Measurements from ENCODE around the gene NR1H4.
"Not testable (repeated sequence)": the region's sequence is repeated elsewhere in the genome, so short reads cannot be mapped to it uniquely, and the experiment has no call there.

NR1H4 gene

DNA sequence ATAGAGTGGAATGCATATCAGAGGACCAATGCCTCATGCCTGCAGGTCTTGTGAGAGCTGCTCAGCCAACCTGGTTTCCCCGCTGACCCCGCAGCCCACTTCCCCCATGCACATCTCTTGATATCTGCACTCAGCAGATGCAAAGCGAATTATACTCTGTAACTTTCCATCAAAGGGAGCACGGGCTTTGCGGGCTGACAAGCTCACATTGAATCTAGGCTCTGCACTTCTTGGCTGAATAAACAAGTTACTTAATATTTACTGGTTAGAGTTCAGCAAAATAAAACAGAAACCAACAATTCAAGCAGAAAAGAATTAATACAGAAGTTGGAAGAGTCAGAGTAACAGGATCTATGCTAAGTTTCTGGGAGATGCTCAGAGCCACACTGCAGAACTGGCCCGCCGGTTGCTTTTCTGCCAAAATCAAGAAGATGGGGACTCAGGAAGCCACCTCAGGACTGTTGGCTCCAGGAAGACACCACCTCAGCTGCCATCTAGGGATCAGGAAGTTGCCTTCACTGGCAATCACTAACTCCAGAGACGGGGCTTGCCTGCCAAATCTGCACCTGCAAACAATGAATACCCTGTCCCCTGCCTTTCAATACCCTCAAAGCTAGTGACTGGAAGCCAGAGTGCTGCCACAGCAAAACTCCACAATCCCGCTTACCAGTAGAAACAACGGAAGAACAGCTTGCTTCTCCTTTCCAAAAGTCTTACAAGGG is 46.5 kb downstream of the NR1H4 start:
- no peak for DNase-seq

DNA sequence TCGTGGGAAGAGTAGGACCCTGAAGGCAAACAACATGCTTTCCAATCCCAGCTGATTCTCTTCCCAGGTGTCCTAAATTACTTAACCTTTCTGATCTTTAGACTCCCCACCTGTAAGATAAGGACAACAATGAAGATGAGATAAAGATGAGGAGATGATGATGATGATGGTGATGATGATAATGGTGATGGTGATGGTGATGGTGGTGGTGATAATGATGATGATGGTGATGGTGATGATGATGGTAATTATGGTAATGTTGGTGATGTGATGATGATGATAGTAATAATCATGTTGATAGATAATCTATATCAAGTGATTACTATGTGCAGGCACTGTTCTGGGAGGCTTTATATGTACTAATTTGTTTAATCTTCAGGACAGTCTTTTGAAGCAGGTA is 48.3 kb downstream of the NR1H4 start:
- DNase-seq: no peak

DNA sequence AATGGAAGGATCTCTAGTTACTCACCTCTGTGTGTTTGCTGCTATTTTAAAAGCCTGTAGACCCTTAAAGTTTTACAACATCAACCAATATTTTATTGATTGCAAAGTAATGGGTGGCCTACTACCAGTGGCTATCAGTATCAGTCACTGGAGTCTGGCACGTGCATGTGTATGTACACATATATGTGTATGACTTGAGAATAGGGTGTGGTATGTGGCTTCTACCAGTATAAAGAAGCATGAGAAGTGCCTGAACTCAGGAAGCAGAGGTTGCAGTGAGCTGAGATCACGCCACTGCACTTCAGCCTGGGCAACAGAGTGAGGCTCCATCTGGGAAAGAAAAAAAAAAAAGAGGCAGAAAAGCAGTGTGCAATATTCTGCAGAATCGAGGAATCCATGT is 54.4 kb downstream of the NR1H4 start:
- DNase-seq: no peak

DNA sequence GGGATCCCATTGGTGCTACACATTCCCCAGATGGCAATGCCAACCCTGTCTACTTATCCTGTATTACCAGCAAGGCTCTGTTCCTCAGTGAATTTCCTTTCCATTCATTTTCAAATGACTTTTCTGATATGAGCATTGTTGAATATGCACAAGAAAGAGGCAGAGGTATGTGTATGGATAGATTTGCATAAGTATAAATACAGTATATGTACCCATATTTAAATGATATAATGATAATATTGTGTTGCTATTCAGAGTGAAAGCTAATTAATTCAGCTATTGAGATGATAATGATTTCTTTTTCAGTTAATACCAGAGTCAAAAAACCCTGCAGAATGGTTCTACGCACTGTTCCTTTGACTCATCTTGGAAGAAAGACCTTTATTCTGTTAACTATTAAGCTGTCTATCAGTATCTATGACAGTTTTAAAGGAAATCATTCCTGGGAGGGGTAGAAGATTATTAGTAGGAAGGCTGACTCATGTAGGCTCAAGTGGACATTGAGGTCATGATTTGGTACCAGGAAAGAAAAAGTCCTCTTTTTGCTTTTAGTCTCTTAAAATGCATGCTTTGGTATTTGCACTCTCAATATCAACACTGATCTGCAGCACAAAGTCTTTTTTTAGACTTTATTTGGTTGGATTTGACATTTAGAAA is 54.9 kb downstream of the NR1H4 start:
- no peak for DNase-seq

DNA sequence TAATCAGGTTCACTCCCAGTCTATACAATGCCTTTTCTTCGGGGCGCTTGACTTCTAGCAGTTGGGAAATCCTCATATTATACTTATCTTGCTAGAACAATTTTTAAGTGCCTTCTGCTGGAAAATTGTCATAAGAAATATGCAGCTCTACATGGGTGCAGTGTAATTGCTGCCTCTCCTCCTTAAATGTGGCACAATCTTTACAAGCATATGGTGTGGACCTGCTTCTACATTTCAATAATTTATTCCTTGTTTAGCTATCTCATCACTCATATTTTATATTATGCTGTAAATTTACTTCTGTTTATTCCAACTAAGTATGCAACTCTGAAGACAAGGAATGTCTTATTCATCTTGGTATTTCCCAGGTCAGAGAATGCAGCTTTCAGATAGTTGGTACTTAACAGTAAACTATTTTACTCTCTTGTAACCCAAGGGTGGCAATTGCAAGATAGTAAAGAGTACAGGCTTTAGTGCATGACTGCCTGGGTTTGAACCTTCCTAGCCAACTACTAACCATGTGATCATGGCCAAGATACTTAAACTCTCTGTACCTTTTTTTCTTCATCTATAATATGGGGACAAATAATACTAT is 56.2 kb downstream of the NR1H4 start:
- DNase-seq: no peak

DNA sequence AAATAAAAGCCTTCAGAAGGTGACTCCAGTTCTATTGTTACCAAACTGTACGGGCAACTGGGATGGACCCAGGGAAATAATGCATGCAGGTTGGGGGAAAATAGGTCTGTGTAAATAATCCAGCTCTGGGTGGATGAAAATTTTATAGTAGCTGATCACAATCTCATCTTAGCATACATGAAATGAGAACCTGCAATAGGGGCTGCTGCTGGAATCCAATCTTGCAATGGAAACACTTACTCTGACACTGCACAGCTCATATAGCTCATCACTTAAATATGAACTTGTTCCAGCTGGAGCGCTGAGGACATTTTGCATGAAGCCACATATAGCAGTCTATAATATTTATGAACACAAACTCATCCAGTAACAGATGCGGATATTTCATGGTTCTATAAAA is 59.7 kb downstream of the NR1H4 start:
- DNase-seq: no peak

DNA sequence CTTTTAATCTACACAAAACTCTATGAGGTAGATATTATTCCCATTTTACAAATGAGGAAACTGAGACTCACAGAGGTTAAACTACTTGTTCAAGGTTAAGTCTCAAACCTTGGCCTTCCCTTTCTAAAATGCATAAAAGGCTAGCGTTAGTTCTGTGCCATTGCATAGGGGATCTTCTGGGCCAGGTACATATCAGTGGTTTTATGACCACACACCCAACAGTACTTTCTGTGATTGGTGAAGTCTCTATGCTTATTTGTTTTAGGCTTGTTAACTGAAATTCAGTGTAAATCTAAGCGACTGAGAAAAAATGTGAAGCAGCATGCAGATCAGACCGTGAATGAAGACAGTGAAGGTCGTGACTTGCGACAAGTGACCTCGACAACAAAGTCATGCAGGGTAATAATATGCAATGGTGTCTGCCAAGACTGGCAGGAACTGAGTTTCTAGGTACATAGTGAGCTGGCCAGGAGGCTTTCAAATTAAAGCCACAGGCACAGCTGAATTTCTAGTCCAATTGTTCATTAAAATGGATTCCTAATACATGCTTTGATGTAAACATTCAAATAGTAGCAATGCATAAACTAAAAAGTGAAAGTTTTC is 61.1 kb downstream of the NR1H4 start:
- no peak for DNase-seq

DNA sequence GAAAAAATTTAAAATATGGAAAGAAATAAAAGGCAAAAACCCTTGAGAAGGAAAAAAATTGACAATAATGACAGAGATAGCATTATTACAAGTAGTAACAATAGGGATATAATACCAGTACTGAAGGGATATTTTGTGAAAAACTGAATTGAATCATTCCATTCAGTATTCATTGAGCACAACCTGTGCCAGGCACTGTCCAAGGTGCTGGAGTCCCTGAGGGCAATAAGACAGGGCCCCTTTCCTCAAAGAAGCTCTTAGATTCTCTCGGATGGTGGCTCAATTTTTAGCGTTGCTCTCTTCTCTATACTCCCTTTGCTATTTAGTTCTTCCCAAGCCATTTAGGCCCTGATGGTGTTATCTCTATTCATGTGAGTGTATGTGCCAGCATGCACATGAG is 65.5 kb downstream of the NR1H4 start:
- no peak for DNase-seq

DNA sequence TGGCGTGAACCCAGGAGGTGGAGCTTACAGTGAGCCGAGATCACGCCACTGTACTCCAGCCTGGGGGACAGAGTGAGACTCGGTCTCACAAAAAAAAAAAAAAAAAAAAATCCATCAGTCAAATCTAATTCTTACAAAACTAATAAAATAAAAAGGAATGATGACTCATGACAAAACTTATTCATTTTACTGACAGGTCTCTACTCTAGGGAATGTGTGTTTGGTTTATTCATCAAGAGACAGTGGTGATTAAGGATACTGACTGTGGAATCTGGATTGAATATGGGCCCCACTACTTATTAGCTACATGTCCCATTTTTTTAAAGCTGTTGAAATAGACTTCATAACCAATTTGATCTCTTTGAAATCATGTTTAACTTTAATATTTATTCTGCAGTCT is 70.5 kb downstream of the NR1H4 start:
- DNase-seq: no peak

DNA sequence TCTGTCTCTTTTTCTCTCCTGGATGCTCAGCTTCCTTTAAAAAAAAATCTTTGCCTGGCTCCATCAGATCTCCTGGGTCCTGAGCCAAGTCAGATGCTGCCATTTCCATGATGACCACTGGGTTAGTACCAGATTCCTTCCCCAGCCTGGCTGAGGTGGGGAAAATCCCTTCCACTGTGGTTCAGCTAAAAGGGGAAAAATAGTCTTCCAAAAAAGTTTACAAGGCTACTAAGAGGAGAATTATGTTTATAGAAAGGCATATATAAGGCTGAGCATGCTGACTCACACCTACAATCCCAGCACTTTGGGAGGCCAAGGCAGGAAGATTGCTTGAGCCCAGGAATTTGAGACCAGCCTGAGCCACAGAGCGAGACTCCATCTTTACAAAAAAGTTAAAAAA is 71.4 kb downstream of the NR1H4 start:
- DNase-seq: no peak

DNA sequence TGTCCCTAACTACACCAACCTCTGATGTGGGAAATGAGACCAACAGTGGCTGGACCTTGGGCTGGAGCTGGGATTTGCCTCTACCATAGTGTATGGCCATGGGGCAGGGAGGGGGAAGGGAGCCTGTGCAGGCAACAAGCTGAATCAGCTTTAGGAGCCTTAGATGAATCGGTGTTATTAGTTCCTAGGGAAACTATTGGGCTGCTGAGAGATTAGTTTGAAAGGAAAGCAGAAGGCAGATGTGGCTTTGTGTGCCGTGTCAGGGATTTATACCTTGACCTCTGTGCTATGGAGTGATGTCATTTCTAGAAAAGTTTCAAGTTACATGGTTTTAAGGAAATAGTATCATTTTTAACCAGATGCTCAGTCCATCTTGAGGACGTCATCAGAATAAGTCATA is 80.3 kb downstream of the NR1H4 start:
- DNase-seq: no peak

DNA sequence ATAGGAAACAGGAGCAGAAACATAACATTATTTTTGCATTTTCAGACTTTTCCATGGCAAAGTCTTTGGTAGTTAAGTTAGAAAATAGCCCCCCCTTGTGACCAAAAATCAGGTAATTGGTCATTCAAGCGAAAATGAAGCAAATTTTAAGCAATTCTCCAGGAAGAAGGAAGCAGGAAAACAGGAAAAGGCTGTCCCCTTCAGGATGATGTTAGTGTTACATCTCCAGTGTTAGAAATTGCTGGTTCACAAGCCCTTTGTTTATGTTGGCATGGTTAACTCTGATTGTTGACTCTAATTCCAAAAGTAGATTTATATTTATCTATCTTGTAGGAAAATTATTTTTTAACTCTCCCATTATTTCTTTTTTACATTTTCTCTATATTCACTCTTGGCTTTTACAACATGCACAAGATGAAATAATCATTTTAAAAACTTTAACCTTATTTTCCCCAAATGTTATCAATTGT is 81.0 kb downstream of the NR1H4 start:
- DNase-seq: no peak

DNA sequence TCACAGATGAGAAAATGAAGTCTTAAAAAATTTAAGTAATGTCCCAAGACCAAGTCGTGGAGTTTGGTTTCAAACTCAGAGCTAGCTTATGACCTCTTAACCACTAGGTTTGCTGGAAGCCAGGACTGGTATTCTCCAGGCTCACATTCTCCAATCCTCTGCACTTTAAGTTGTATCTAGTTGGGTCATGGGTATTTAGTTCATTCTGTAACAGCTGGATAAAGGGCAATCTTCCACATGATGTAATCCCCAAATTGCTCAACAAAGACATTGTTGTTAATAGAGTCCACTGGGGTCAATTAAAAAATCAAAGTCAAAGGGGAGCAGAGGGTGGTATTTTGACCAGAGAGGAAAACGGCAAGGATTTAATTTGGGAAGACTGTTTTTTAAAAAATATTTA is 82.1 kb downstream of the NR1H4 start:
- DNase-seq: no peak

DNA sequence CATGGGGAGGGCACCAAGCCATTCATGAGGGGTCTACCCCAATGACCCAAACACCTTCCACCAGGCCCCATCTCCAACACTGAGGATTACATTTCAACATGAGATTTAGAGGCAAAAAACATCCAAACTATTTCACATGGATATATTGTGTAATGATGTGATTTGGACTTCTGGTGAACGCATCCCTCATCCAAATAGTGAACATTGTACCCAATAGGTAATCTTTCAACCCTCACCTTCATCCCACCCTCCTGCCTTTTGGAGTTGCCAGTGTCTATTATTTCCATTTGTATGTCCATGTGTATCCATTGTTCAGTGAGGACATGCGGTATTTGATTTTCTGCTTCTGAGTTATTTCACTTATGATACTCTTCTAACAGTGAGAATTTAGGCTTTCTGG is 83.7 kb downstream of the NR1H4 start:
- DNase-seq: no peak

DNA sequence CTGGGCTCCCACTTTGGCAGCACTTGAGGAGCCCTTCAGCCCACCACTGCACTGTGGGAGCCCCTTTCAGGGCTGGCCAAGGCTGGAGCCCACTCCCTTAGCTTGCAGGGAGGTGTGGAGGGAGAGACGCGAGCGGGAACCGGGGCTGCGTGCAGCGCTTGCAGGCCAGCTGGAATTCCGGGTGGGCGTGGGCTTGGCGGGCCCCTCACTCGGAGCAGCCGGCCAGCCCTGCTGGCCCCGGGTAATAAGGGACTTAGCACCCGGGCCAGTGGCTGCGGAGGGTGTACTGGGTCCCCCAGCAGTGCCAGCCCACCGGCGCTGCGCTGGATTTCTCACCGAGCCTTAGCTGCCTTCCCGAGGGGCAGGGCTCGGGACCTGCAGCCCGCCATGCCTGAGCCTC is 85.6 kb downstream of the NR1H4 start:
- not testable (repeated sequence) for DNase-seq

DNA sequence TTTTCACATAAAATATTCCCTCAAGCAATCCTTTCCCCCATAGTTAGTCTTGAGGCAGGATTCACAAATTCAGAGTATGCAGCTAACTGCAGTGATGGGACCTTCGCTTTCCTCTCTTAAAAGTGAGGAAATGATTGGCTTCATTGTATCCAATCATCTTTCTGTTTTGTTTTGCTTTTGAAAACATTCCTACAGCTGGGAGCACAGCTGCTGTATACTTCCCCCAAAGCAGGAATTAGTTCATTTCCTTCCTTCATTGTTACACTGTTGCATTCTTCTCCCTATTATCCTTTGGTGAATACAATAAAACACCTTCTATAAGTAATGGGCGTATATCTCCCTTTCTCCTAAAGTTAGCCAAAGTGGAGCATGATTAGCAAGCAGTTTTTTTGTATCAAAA is 90.4 kb downstream of the NR1H4 start:
- DNase-seq: no peak

DNA sequence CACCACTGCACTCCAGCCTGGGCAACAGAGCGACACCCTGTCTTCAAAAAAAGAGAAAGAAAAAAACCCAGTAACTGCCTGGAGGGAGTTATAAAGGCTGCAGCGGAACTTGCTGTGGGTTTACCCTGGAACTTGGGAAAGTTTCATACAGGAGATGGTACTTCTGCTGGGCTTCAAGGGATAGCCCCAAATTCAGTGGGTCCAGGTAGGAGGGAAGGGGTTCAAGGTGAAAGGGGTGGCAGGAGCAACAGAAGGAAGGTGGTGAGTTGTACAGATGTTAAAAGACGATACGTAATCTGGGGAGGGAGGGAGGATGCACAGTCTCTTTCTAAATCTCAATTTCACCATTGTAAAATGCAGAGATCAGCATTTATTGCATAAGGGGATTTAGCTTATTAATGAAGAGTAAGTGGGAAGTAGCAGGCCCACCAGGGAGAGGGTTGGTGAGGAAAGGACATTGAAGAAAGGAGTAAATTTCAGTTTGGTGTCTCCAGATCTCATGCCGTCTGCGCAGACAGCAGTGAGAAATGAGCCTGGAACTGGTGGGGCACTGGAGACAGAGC is 91.3 kb downstream of the NR1H4 start:
- no peak for DNase-seq

DNA sequence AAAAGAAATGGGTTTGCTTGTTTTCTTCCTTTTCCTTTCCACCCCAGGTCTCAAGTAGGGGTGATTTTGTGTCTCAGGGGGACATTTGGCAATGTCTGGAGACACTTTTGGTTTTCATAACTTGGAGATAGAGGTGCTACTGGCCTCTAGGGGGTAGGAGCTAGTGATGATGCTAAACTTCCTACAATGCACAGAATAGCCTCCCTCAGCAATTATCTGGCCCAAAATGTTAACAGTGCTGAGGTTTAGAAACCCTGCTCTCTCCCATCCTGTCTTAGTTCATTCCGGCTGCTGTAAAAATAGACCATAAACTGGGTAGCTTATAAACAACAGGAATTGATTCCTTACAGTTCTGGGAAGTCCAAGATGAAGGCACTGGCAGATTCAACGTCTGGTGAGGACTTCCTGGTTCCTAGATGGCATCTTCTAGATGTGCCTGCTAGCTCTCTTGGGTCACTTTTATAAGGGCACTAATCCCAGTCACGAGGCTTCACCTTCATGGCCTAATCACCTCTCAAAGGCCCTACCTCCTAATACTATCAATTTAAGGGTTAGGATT is 92.4 kb downstream of the NR1H4 start:
- DNase-seq: no peak

DNA sequence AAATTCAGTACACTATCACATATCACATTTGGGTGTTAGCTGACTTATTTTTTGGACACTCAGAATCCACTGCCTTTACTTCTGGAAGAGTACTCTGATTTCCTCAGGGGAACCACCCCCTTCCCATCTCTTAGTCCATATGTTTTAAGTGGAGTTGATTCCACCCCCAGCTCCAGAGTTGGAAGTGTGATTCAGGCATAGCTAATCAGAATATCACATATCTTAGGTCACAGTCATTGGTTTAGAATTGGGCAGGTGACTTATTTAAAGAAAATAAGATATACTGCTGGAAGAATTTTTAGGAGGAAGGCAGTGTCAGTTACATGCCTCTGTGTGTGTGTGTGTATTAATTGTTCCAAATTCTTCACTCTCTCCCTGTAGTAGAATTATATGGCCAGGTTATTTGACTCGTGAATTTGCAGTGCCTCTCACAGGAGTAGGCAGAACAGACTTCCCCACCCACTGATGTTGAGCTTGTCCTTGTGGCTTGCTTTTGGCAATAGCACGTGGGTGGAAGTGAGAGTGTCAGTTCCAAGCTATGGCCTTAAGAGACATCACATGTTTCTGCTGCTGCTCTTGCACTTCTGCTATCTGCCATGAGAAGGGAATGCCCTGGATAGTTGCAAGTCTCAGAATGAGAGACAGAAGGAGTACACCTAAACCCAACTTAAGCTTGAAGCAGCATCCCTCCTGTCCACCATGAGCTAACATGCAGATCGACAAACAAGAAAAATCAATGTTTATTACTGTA is 93.4 kb downstream of the NR1H4 start:
- DNase-seq: no peak

DNA sequence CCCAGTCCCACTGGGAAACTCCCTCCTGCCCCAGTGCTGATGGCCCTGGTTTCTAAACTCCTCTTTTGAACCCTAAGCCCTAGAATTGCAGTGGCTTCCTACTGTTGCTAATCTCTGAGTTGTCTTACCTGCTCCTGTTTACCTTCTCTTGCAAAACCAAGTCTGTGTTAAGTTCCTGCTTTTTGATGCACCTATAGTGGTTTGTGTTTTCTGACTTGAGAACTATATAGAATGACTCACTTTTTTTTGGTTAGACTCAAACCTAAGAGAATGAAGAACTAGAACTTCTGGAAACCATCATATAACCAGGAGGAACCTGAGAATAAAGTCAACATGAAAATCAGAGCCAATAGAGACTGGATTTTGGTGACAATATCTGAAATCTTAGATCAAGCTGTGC is 94.3 kb downstream of the NR1H4 start:
- no peak for DNase-seq

DNA sequence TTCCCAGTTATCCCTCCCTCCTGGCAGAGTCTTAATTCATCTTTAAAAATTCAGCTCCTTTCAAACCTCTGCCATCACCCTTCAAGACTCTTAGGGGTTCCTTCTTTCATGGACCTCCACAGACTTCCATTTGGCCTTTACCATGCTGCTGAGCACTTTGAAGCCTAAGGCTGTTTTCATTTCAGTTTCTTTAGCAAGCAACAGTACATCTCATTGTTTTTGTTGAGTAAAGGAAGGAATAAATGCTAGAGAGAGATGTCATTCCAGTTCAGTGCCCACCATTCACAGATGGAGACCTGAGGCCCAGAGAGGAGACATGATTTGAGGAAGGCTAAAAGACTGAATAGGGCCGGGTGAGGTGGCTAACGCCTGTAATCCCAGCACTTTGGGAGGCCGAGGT is 98.5 kb downstream of the NR1H4 start:
- no peak for DNase-seq

Measured in activated CD4-positive, alpha-beta T cell treated with anti-CD3 and anti-CD28 coated beads for 4 hours (primary cell).